ENCODE measurements around the gene CXCL17.

Gene CXCL17

GRCh38 chr19:42479736-42480135 is 37.0 kb upstream of the CXCL17 start:
- TF ChIP-seq CTCF (conservative IDR thresholded peaks at IDR 0.05; ENCODE audit: control insufficient read depth, insufficient read depth, low read depth, low read length): no peak
- no peak for DNase-seq (ENCODE audit: low read depth)
- no peak overlapping the region for H3K4me3 ChIP-seq (ENCODE audit: control insufficient read depth, low read depth, low read length)

- DNase-seq (ENCODE audit: low read depth): no peak
- H3K4me3 ChIP-seq (ENCODE audit: control insufficient read depth, low read depth, low read length): no peak overlapping the region
- TF ChIP-seq CTCF (conservative IDR thresholded peaks at IDR 0.05; ENCODE audit: control insufficient read depth, insufficient read depth, low read depth, low read length): no peak
Measured at GRCh38 chr19:42478765-42479311, 36.1 kb upstream of the CXCL17 start.

GRCh38 chr19:42477933-42478332 is 35.2 kb upstream of the CXCL17 start:
- H3K4me3 ChIP-seq (ENCODE audit: control insufficient read depth, low read depth, low read length): no peak overlapping the region
- no peak for DNase-seq (ENCODE audit: low read depth)
- TF ChIP-seq CTCF (conservative IDR thresholded peaks at IDR 0.05; ENCODE audit: control insufficient read depth, insufficient read depth, low read depth, low read length): no peak

GRCh38 chr19:42477117-42477516 is 34.4 kb upstream of the CXCL17 start:
- no peak for DNase-seq (ENCODE audit: low read depth)
- no peak for TF ChIP-seq CTCF (conservative IDR thresholded peaks at IDR 0.05; ENCODE audit: control insufficient read depth, insufficient read depth, low read depth, low read length)
- no peak overlapping the region for H3K4me3 ChIP-seq (ENCODE audit: control insufficient read depth, low read depth, low read length)

- H3K4me3 ChIP-seq (ENCODE audit: control insufficient read depth, low read depth, low read length): no peak overlapping the region
- no peak for DNase-seq (ENCODE audit: low read depth)
- TF ChIP-seq CTCF (conservative IDR thresholded peaks at IDR 0.05; ENCODE audit: control insufficient read depth, insufficient read depth, low read depth, low read length): no peak
Measured at GRCh38 chr19:42475366-42475765, 32.6 kb upstream of the CXCL17 start.

GRCh38 chr19:42474743-42475142 is 32.0 kb upstream of the CXCL17 start:
- no peak overlapping the region for H3K4me3 ChIP-seq (ENCODE audit: control insufficient read depth, low read depth, low read length)

More at GRCh38 chr19:42474743-42475142, 32.0 kb upstream of the CXCL17 start:
- DNase-seq (ENCODE audit: low read depth): no peak
- no peak for TF ChIP-seq CTCF (conservative IDR thresholded peaks at IDR 0.05; ENCODE audit: control insufficient read depth, insufficient read depth, low read depth, low read length)
